IMR-90 (cell line): ENCODE results near the gene KLK14.

Experiments used
- CEBPB ChIP-seq: IDR thresholded peaks from 2 replicates; pipeline ENCODE4 v1.6.1; 2012; ENCODE audit warnings: low read depth, low read length, improper control_type of control experiment
- CHD1 ChIP-seq: IDR thresholded peaks from 2 replicates; pipeline ENCODE4 v1.6.1; 2012; ENCODE audit warnings: low read depth, low read length, improper control_type of control experiment
- CTCF ChIP-seq: conservative IDR thresholded peaks from 2 replicates; pipeline ENCODE4 v1.5.1; 2012; ENCODE audit warnings: mild to moderate bottlenecking, low read depth, low read length, improper control_type of control experiment
- ELK1 ChIP-seq: fragments of 150-350 bp; IDR thresholded peaks from 2 replicates; pipeline ENCODE4 v1.6.1; 2016; ENCODE audit warnings: low read depth, mild to moderate bottlenecking, low read length, moderate library complexity, borderline replicate concordance
- FOS ChIP-seq: fragments of 150-350 bp; IDR thresholded peaks from 2 replicates; pipeline ENCODE4 v1.6.1; 2016; ENCODE audit warnings: low read depth, low read length
- MAFK ChIP-seq: IDR thresholded peaks from 2 replicates; pipeline ENCODE4 v1.6.1; 2012; ENCODE audit warnings: low read depth, low read length, improper control_type of control experiment
- MAZ ChIP-seq: IDR thresholded peaks from 2 replicates; pipeline ENCODE4 v1.6.1; 2012; ENCODE audit warnings: low read depth, mild to moderate bottlenecking, low read length, improper control_type of control experiment, moderate library complexity, borderline replicate concordance
- MXI1 ChIP-seq: IDR thresholded peaks from 2 replicates; pipeline ENCODE4 v1.6.1; 2012; ENCODE audit warnings: low read depth, mild to moderate bottlenecking, low read length, moderate library complexity, borderline replicate concordance
- POLR2A ChIP-seq: IDR thresholded peaks from 2 replicates; pipeline ENCODE4 v1.6.1; 2012; ENCODE audit warnings: mild to moderate bottlenecking, low read depth, low read length
- RAD21 ChIP-seq: IDR thresholded peaks from 2 replicates; pipeline ENCODE4 v1.6.1; 2012; ENCODE audit warnings: low read length, improper control_type of control experiment
- RCOR1 ChIP-seq: IDR thresholded peaks from 2 replicates; pipeline ENCODE4 v1.6.1; 2012; ENCODE audit warnings: mild to moderate bottlenecking, low read length, improper control_type of control experiment; ENCODE audit not compliant: insufficient replicate concordance
- RFX5 ChIP-seq: IDR thresholded peaks from 2 replicates; pipeline ENCODE4 v1.8.0; 2012; ENCODE audit warnings: low read depth, mild to moderate bottlenecking, low read length, moderate library complexity
- SMC3 ChIP-seq: fragments of 150-350 bp; IDR thresholded peaks from 2 replicates; pipeline ENCODE4 v1.6.1; 2016; ENCODE audit warnings: low read depth, mild to moderate bottlenecking, antibody characterized with exemption, low read length, moderate library complexity
- USF2 ChIP-seq: fragments of 150-350 bp; IDR thresholded peaks from 2 replicates; pipeline ENCODE4 v1.6.1; 2017; ENCODE audit warnings: mild to moderate bottlenecking, antibody characterized with exemption, low read length, low read depth

GRCh38 chr19:51059715-51060114, 23.0 kb downstream of the KLK14 start:
- TF ChIP-seq CTCF (no peak), POLR2A (no peak), RAD21 (no peak), RFX5 (no peak), FOS (no peak), SMC3 (no peak), USF2 (no peak), CEBPB (no peak), MAFK (no peak), RCOR1 (no peak), MAZ (no peak), ELK1 (no peak), MXI1 (no peak), CHD1 (no peak)
